Stimulated activated CD8-positive, alpha-beta memory T cell treated with anti-CD3 and anti-CD28 coated beads, Interleukin-12 subunit alpha, Interleukin-12 subunit beta, amount 100 ng/mL, for 24 hours (primary cell): ENCODE data around the gene SHB.

ENCODE experiments used
- DNase-seq: peaks from one replicate; pipeline ENCODE4 v3.0.0-alpha.2; 2020; ENCODE audit errors: extremely low read depth

SHB gene

GRCh38 chr9:38042626-38043357 is 26.2 kb downstream of the SHB start:
- no peak for DNase-seq

- no peak for DNase-seq
Measured at GRCh38 chr9:38041564-38042243, 27.3 kb downstream of the SHB start.

GRCh38 chr9:38039907-38040682 is 28.9 kb downstream of the SHB start:
- DNase-seq, result no peak

- DNase-seq, result no peak
Measured at GRCh38 chr9:38039090-38039906, 29.7 kb downstream of the SHB start.

- DNase-seq, result no peak
Measured at GRCh38 chr9:38038307-38039089, 30.5 kb downstream of the SHB start.

- DNase-seq, result no peak
Measured at GRCh38 chr9:38037981-38038306, 31.1 kb downstream of the SHB start.

- no peak for DNase-seq
Measured at GRCh38 chr9:38036359-38037084, 32.5 kb downstream of the SHB start.

GRCh38 chr9:38035873-38036272 is 33.2 kb downstream of the SHB start:
- no peak for DNase-seq

- no peak for DNase-seq
Measured at GRCh38 chr9:38033941-38034340, 35.1 kb downstream of the SHB start.

- no peak for DNase-seq
Measured at GRCh38 chr9:38032266-38033110, 36.5 kb downstream of the SHB start.

GRCh38 chr9:38031594-38031993 is 37.4 kb downstream of the SHB start:
- no peak for DNase-seq

GRCh38 chr9:38030658-38031057 is 38.4 kb downstream of the SHB start:
- no peak for DNase-seq

- DNase-seq, result no peak
Measured at GRCh38 chr9:38029915-38030638, 39.0 kb downstream of the SHB start.

GRCh38 chr9:38027714-38028113 is 41.3 kb downstream of the SHB start:
- DNase-seq, result no peak

GRCh38 chr9:38026840-38027527 is 42.0 kb downstream of the SHB start:
- DNase-seq, result no peak

GRCh38 chr9:38026021-38026809 is 42.8 kb downstream of the SHB start:
- no peak for DNase-seq

GRCh38 chr9:38025166-38025565 is 43.9 kb downstream of the SHB start:
- no peak for DNase-seq
